Gastrocnemius medialis (tissue), 4 donors: ENCODE results near the gene FAM227B. TPM values are rescaled to one million over a fixed set of nuclear protein-coding genes. Genes with fewer than 3 reads are reported as not detected.

ENCODE experiments used
- ATAC-seq, 2 donors: fragments of 150-250 bp; one replicate each; pipeline ENCODE4 v1.9.1; 2016
- DNase-seq, 2 donors: peaks; one replicate each; pipeline ENCODE4 v3.0.0-alpha.2; 2019
- H3K27ac ChIP-seq, 4 donors: fragments of 200-600 bp; sonication (generic); 1 replicate in 1 of 4; 2 replicates in 3 of 4; pipeline ENCODE4 v1.5.1; 2016 to 2018; ENCODE audit warnings: mild to moderate bottlenecking in 2 of 4, moderate library complexity in 1 of 4
- H3K27me3 ChIP-seq, 3 donors: fragments of 200-600 bp; sonication (generic) in 2 of 3; 1 replicate in 1 of 3; 2 replicates in 2 of 3; pipeline versions ENCODE4 v1.5.1 to v1.6.0; 2016 to 2019; ENCODE audit warnings: mild to moderate bottlenecking in 1 of 3, moderate library complexity in 1 of 3
- H3K36me3 ChIP-seq, 2 donors: fragments of 200-600 bp; sonication (generic) in 1 of 2; one replicate each; pipeline ENCODE4 v1.5.1; 2017 to 2018
- H3K4me1 ChIP-seq, 2 donors: fragments of 200-600 bp; sonication (generic) in 1 of 2; one replicate each; pipeline ENCODE4 v1.5.1; 2016 to 2017; ENCODE audit warnings: mild to moderate bottlenecking in 2 of 2
- H3K4me3 ChIP-seq, 4 donors: fragments of 200-600 bp; sonication (generic) in 3 of 4; 1 replicate in 1 of 4; 2 replicates in 3 of 4; pipeline ENCODE4 v1.5.1; 2016 to 2019; ENCODE audit warnings: mild to moderate bottlenecking in 2 of 4
- H3K9me3 ChIP-seq, 3 donors: fragments of 200-600 bp; sonication (generic) in 2 of 3; 1 replicate in 1 of 3; 2 replicates in 2 of 3; pipeline ENCODE4 v1.5.1; 2016 to 2019
- CTCF ChIP-seq, 5 experiments: fragments of 450-650 bp in 3 of 5; fragments of 200-600 bp in 2 of 5; sonication (generic) in 2 of 5; IDR thresholded peaks in 4 of 5; conservative IDR thresholded peaks in 1 of 5; 1 replicate in 4 of 5; 2 replicates in 1 of 5; pipeline ENCODE4 v1.5.1; 2016 to 2019; ENCODE audit warnings: antibody characterized with exemption in 5 of 5, mild to moderate bottlenecking in 3 of 5, moderate library complexity in 3 of 5
- POLR2A ChIP-seq, 2 donors: fragments of 450-650 bp; IDR thresholded peaks; one replicate each; pipeline ENCODE4 v1.6.1; 2017; ENCODE audit warnings: antibody characterized with exemption in 2 of 2, mild to moderate bottlenecking in 2 of 2, moderate library complexity in 2 of 2
- in situ Hi-C, 4 donors: fragments of 200-750 bp; cut with MboI; loops; one replicate each; pipeline versions ENCODE4 v1.15.0 to v1.8.0; 2017; ENCODE audit warnings: low sequenced_read_pairs in 4 of 4
- intact Hi-C: fragments of 100-400 bp; cut with DNase I; formaldehyde crosslinking; loops from one replicate; pipeline ENCODE4 v1.15.1; 2023; ENCODE audit warnings: low total_unique reads
- total RNA-seq, 4 donors: library from RNA; depleted of rRNA; stranded (reverse); fragments of >200 nt; gene quantifications; one replicate each; pipeline versions ENCODE4 v1.1.0 to v1.2.3, GENCODE V29; 2016

Gene FAM227B
- total RNA-seq, 4 donors from 2014 or later, result 7.5 to 15.4 (median 11.7) TPM

DNA sequence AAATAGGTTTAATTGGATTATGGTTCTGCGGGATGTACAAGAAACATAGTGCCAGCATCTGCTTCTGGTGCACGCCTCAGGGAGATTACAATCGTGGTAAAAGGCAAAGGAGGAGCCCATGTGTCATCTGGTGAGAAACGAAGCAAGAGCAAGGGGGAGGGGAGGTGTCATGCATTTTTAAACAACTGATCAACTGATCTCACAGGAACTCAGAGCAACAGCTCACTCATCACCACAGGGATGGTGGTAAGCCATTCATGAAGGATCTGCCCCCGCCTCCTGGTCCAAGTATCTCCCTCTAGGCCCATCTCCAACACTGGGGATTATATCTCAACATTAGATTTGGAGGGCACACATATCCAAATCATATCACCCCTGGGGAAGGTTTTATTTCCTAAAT, 239.7 kb downstream of the FAM227B start:
- Histone ChIP-seq H3K27ac (no peak overlapping the region), H3K4me3 (no peak overlapping the region), H3K36me3 (no peaks in the 10 kb centered on the region), H3K4me1 (no peaks in the 10 kb centered on the region), H3K27me3 (no peaks in the 10 kb centered on the region), H3K9me3 (no peaks in the 10 kb centered on the region)
- intact Hi-C loops (no loop called here), in situ Hi-C loops (no loop called here)
- ATAC-seq (no peak), DNase-seq (no peak)
- no peak for TF ChIP-seq POLR2A (IDR thresholded peaks at IDR 0.05)

DNA sequence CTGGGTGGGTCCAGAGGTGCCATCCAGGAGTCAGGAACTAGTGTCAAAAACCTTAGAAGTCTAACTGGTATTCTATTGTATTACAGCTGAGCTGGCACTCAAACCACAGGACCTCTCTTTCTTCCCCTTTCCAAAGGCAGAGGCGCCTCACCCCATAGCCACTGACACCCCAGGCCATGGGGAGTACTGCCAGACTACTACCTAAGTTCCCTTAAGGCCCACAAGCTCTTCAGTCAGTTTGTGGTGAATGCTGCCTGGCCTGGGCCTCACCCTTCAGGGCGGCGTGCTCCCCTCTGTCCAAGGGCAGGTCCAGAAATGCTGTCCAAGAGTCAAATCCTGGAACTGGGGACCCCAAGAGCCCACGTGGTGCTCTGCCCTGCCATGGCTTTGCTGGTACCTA, 240.6 kb downstream of the FAM227B start:
- Histone ChIP-seq H3K4me1 (no peaks in the 10 kb centered on the region), H3K4me3 (no peak overlapping the region), H3K9me3 (no peaks in the 10 kb centered on the region), H3K27me3 (no peaks in the 10 kb centered on the region), H3K27ac (no peak overlapping the region), H3K36me3 (no peaks in the 10 kb centered on the region)
- TF ChIP-seq POLR2A (IDR thresholded peaks at IDR 0.05) (no peak), CTCF (IDR thresholded peaks at IDR 0.05 in 4 of 5, conservative IDR thresholded peaks at IDR 0.05 in 1 of 5) (no peak)
- intact Hi-C loops (no loop called here), in situ Hi-C loops (no loop called here)
- DNase-seq (no peak), ATAC-seq (no peak)

DNA sequence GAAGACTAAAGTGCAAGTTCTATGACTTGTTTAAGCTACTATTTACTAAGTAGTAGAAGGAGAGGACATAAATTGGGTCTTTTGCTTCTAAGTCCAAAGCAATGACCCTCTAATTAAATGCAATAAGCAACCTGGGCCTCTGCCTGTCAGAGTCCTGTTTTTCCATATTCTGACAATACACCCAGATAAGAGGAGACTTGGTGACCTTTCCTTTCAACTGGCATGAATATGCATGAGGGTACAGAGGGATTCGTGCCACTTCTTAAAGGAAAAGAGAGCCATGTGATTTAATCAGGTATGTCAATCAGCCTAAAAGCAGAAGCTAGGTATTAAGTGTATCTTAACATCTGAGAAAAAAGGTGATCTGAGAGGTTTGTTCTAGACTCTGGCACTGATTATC, 248.3 kb downstream of the FAM227B start:
- DNase-seq (no peak), ATAC-seq (no peak)
- intact Hi-C loops, result no loop called here
- Histone ChIP-seq H3K27ac (no peak overlapping the region), H3K36me3 (no peaks in the 10 kb centered on the region), H3K9me3 (no peaks in the 10 kb centered on the region), H3K4me3 (no peak overlapping the region), H3K4me1 (no peaks in the 10 kb centered on the region), H3K27me3 (no peaks in the 10 kb centered on the region)
- TF ChIP-seq CTCF (IDR thresholded peaks at IDR 0.05 in 4 of 5, conservative IDR thresholded peaks at IDR 0.05 in 1 of 5), result no peak
- no peak for TF ChIP-seq POLR2A (IDR thresholded peaks at IDR 0.05)
- in situ Hi-C loops, result no loop called here

DNA sequence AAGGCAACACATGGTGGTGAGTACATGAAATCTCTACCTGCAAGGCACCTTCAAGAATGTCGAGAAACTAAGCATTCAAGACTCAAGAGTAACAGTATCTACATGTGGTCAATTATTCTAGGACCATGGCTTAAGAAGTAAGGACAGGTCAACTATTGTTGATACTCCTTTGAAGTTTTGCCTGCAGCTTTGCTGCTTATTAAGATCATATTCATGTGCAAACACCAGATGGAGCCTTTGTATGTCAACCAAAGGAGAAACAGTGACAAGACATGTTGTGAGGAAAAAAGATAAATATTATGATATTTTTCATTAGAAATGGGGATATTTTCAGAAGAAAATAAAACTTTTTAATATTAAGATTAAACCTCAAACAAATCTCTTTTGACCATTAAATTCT, 249.8 kb downstream of the FAM227B start:
- in situ Hi-C loops, result no loop called here
- H3K4me1 ChIP-seq, result no peaks in the 10 kb centered on the region
- ATAC-seq (no peak), DNase-seq (no peak)
- H3K9me3 ChIP-seq, result no peaks in the 10 kb centered on the region
- H3K4me3 ChIP-seq, result no peak overlapping the region
- intact Hi-C loops, result no loop called here
- H3K27ac ChIP-seq, result no peak overlapping the region
- H3K36me3 ChIP-seq, result no peaks in the 10 kb centered on the region
- no peaks in the 10 kb centered on the region for H3K27me3 ChIP-seq
- TF ChIP-seq POLR2A (IDR thresholded peaks at IDR 0.05), result no peak
- TF ChIP-seq CTCF (IDR thresholded peaks at IDR 0.05 in 4 of 5, conservative IDR thresholded peaks at IDR 0.05 in 1 of 5), result no peak

DNA sequence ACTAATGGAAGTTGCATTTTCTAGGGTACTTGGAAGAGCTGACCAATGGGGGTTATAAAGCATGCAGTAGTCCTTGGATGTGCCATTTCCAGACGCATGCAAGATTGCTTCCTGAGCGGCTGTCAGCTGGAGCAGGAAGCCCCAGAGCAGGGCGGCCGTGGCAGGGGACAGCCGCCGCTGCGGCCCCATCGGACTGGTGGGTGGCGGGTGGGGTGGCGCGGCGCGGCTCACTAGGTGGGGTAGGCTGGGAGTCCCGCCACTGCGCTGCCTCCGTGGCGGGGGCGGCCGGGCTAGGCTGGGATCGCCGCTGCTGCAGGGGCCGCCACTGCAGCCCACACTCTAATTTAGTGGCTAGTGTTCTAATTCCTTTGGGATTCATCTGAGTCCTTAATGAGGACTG, 254.1 kb downstream of the FAM227B start:
- intact Hi-C loops (no loop called here), in situ Hi-C loops (no loop called here)
- H3K27me3 ChIP-seq, result no peaks in the 10 kb centered on the region
- no peaks in the 10 kb centered on the region for H3K9me3 ChIP-seq
- no peaks in the 10 kb centered on the region for H3K4me1 ChIP-seq
- ATAC-seq (no peak), DNase-seq (no peak)
- no peak for TF ChIP-seq POLR2A (IDR thresholded peaks at IDR 0.05)
- TF ChIP-seq CTCF (IDR thresholded peaks at IDR 0.05 in 4 of 5, conservative IDR thresholded peaks at IDR 0.05 in 1 of 5), result no peak
- H3K36me3 ChIP-seq, result no peaks in the 10 kb centered on the region
- no peak overlapping the region for H3K27ac ChIP-seq
- no peak overlapping the region for H3K4me3 ChIP-seq
